ENCODE results near the gene TMED1.

DNA sequence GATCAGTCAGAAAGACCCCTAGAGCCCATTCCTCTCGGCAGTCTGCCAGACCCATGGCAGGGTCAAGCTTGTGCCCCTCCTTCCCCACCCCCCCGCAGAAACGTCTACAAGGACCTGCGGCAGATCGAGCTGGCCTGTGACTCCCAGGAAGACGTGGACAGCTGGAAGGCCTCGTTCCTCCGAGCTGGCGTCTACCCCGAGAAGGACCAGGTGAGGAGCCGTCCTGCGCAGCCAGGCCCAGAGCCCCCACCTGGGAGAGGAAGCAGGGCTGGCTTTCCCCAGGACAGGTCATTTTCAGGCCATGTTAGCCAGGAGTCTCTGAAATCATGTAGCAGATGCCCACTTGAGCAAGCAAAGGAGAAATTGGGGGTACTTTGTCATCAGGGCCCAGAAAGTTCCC is 12.3 kb downstream of the TMED1 start:
- TF ChIP-seq CTCF (IDR thresholded peaks at IDR 0.05 in 2 of 3, conservative IDR thresholded peaks at IDR 0.05 in 1 of 3; ENCODE audit: borderline replicate concordance in 1 of 3, insufficient read depth in 1 of 3, low read depth in 2 of 3, low read length in 2 of 3) (no peak), MAX (IDR thresholded peaks at IDR 0.05) (no peak), YY1 (IDR thresholded peaks at IDR 0.05; ENCODE audit: extremely low read depth, insufficient replicate concordance, low read depth, low read length) (no peak), EZH2 (IDR thresholded peaks at IDR 0.05) (no peak), POLR2A (IDR thresholded peaks at IDR 0.05; ENCODE audit: borderline replicate concordance, extremely low read depth, insufficient read depth, insufficient read length) (no peak), RAD21 (IDR thresholded peaks at IDR 0.05; ENCODE audit: low read depth) (no peak)
